Prostate gland (tissue), 2 donors: ENCODE results near the gene CEACAM8.

ENCODE experiments used
- CTCF ChIP-seq, 4 experiments: fragments of 200-600 bp in 2 of 4; fragments of 450-650 bp in 2 of 4; sonication (generic) in 2 of 4; IDR thresholded peaks; 1 replicate in 3 of 4; 2 replicates in 1 of 4; pipeline ENCODE4 v1.5.1; 2016 to 2019; ENCODE audit warnings: antibody characterized with exemption in 4 of 4, mild to moderate bottlenecking in 2 of 4, moderate library complexity in 2 of 4
- POLR2A ChIP-seq: fragments of 450-650 bp; IDR thresholded peaks from one replicate; pipeline ENCODE4 v1.6.1; 2016; ENCODE audit warnings: antibody characterized with exemption, mild to moderate bottlenecking
- POLR2AphosphoS5 ChIP-seq: sonication (generic); formaldehyde crosslinking; IDR thresholded peaks from one replicate; pipeline ENCODE4 v1.6.1; 2017; ENCODE audit warnings: antibody characterized with exemption

GRCh38 chr19:42546831-42547500, 47.8 kb downstream of the CEACAM8 start:
- TF ChIP-seq CTCF (IDR thresholded peaks at IDR 0.05): no peak
- TF ChIP-seq POLR2A: no peak
- no peak for TF ChIP-seq POLR2AphosphoS5
